Cardiac muscle cell (in vitro differentiated cells and primary cell): ENCODE measurements around the gene PPP1R15B. TPM values are rescaled to one million over a fixed set of nuclear protein-coding genes. Genes with fewer than 3 reads are reported as not detected.

Source experiments
- DNase-seq, 2 donors: peaks; one replicate each; pipeline versions ENCODE4 v3.0.0 to v3.0.0-alpha.2; 2010 to 2017; ENCODE audit warnings: low read depth in 1 of 2, low spot score in 1 of 2
- H3K27ac ChIP-seq: fragments of 200-600 bp; sonication (generic); 2 replicates; pipeline ENCODE4 v1.5.1; 2016
- H3K27me3 ChIP-seq: fragments of 200-600 bp; sonication (generic); 2 replicates; pipeline ENCODE4 v1.6.0; 2016; ENCODE audit warnings: control low read depth
- H3K36me3 ChIP-seq: fragments of 200-600 bp; sonication (generic); 2 replicates; pipeline ENCODE4 v1.5.1; 2016; ENCODE audit warnings: control low read depth
- H3K4me1 ChIP-seq: fragments of 200-600 bp; sonication (generic); 2 replicates; pipeline ENCODE4 v1.8.1; 2017; ENCODE audit warnings: low read depth, mild to moderate bottlenecking, mixed run types
- H3K4me3 ChIP-seq: fragments of 200-600 bp; sonication (generic); 2 replicates; pipeline ENCODE4 v1.5.1; 2016; ENCODE audit warnings: mild to moderate bottlenecking
- H3K9me3 ChIP-seq: fragments of 200-600 bp; sonication (generic); 2 replicates; pipeline ENCODE4 v1.5.1; 2017; ENCODE audit warnings: low read depth, mild to moderate bottlenecking, control low read depth
- CTCF ChIP-seq: IDR thresholded peaks from 2 replicates; pipeline ENCODE4 v1.5.1; 2012; ENCODE audit warnings: low read depth, mild to moderate bottlenecking, low read length
- polyA plus RNA-seq: library from polyadenylated mRNA; unstranded; fragments of >200 nt; fragmentation: Nextera tagmentation; extraction: Ambion mirVana; gene quantifications from 2 replicates; pipeline ENCODE4 v1.2.1, GENCODE V29; 2016
- total RNA-seq: library from RNA; depleted of rRNA; stranded (reverse); fragments of >200 nt; gene quantifications from 2 replicates; pipeline ENCODE4 v1.2.3, GENCODE V29; 2016

Gene PPP1R15B
- total and polyA plus RNA-seq, 2 experiments from 2014 or later: 19.8 to 24.9 TPM

- H3K36me3 ChIP-seq: no peaks in the 10 kb centered on the region
- no peak overlapping the region for H3K27ac ChIP-seq
- no peak for DNase-seq
- H3K4me3 ChIP-seq: no peak overlapping the region
- no peak for TF ChIP-seq CTCF
- H3K4me1 ChIP-seq: peaks cover 5% of the 10 kb centered on the region
- no peaks in the 10 kb centered on the region for H3K9me3 ChIP-seq
- peaks cover 21% of the 10 kb centered on the region for H3K27me3 ChIP-seq
Measured at GRCh38 chr1:204367956-204368355, 43.7 kb downstream of the PPP1R15B start.

GRCh38 chr1:204367193-204367858 is 44.3 kb downstream of the PPP1R15B start:
- DNase-seq: no peak
- peaks cover 8% of the 10 kb centered on the region for H3K4me1 ChIP-seq
- no peak overlapping the region for H3K27ac ChIP-seq
- no peaks in the 10 kb centered on the region for H3K9me3 ChIP-seq
- H3K27me3 ChIP-seq: peaks cover 14% of the 10 kb centered on the region
- no peak overlapping the region for H3K4me3 ChIP-seq
- no peak for TF ChIP-seq CTCF
- no peaks in the 10 kb centered on the region for H3K36me3 ChIP-seq

DNA sequence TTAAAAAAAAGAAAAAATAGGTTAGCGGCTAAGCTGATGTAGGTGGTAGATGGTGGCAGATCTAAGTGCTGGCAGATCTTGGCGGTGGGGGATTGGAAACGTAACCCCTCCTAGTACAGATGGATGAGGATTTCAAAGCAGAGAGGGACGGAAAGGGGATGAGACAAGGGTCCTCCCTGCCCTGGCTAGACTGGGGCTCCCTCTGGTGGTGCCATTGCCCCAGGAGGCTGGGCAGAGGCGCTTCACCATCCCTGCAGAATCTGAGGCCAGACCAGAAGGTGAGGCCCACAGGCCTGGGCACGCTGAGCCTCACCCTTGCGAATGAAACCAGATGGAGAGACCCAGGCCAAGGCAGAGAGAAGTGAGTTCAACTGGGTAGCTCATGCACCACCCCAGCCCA is 44.9 kb downstream of the PPP1R15B start:
- H3K27me3 ChIP-seq: peaks cover 9% of the 10 kb centered on the region
- peak; percentile 38 for TF ChIP-seq CTCF
- DNase-seq: peak in 1 of 2 donors; percentile 37
- H3K4me1 ChIP-seq: peaks cover 11% of the 10 kb centered on the region
- no peak overlapping the region for H3K4me3 ChIP-seq
- no peaks in the 10 kb centered on the region for H3K36me3 ChIP-seq
- H3K9me3 ChIP-seq: no peaks in the 10 kb centered on the region
- H3K27ac ChIP-seq: no peak overlapping the region

- H3K9me3 ChIP-seq: no peaks in the 10 kb centered on the region
- DNase-seq: peak; percentile 81 to 86
- H3K36me3 ChIP-seq: no peaks in the 10 kb centered on the region
- peak overlapping the region; percentile 4 for H3K4me3 ChIP-seq
- no peaks in the 10 kb centered on the region for H3K27me3 ChIP-seq
- peak; percentile 96 for TF ChIP-seq CTCF
- H3K4me1 ChIP-seq: peaks cover 43% of the 10 kb centered on the region
- no peak overlapping the region for H3K27ac ChIP-seq
Measured at GRCh38 chr1:204363335-204364114, 48.1 kb downstream of the PPP1R15B start.

DNA sequence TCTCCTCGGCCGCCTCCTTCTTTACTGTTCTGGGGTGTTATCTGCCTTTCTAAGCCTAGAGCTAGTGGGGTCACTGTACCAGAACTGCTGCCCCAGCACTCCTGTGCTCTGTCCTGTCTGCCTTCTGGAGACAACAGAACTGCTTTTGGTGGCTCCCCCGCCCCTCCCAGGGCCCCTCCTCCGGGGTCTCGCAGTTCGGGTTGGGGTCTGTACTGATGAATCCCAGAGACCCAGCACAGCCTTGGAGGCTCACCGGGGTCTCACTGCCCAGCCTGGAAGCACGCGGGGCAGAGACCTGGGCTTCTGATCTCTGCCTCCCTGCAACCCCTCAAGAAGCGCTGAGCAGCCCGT is 48.7 kb downstream of the PPP1R15B start:
- no peak for TF ChIP-seq CTCF
- no peak overlapping the region for H3K27ac ChIP-seq
- no peak overlapping the region for H3K4me3 ChIP-seq
- H3K4me1 ChIP-seq: peaks cover 49% of the 10 kb centered on the region
- no peak for DNase-seq
- no peaks in the 10 kb centered on the region for H3K9me3 ChIP-seq
- no peaks in the 10 kb centered on the region for H3K36me3 ChIP-seq
- no peaks in the 10 kb centered on the region for H3K27me3 ChIP-seq
